ENCODE measurements around the gene OR8J1. TPM values are rescaled to one million over a fixed set of nuclear protein-coding genes. Genes with fewer than 3 reads are reported as not detected.

The OR8J1 gene
- total RNA-seq, 1 donor from 2014 or later = not detected

DNA sequence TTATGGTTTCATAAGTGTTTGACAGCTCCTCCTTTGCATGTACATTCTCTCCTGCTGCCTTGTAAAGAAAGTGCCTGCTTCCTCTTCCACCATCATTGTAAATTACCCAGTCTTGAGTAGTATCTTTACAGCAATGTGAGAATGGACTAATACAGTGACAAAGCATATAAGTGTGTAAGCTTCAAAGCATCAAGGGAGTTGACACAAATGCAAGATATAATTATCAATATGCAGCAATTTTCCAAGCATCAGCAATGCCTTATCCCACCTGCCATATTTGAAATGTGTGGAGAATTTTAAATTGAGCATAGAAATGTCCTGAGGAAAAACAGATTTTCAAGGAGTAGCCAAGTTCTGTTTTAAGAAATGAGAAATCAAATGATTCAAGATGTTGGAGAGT lies 56.7 kb downstream of the OR8J1 start:
- Mint-ChIP-seq H3K4me3 (no peak overlapping the region), H3K27me3 (ENCODE audit: insufficient read depth) (no peaks in the 10 kb centered on the region), H3K9me3 (peaks cover 38% of the 10 kb centered on the region), H3K36me3 (ENCODE audit: low read depth) (no peaks in the 10 kb centered on the region), H3K4me1 (ENCODE audit: low read depth) (no peaks in the 10 kb centered on the region), H3K27ac (no peak overlapping the region)
- no peak for DNase-seq (ENCODE audit: low spot score)
- intact Hi-C loops (cut with micrococcal nuclease) = no loop called here

Other genes with a start within 250 kb of the OR8J1 start
- not detected in 2 replicates for gene OR8H3, start 231.9 kb upstream of the OR8J1 start, total RNA-seq
- not detected in 2 replicates for gene OR8J3, start 214.1 kb upstream of the OR8J1 start, total RNA-seq
- gene OR8K5, start 194.0 kb upstream of the OR8J1 start, total RNA-seq = not detected in 2 replicates
- gene OR5J2, start 177.7 kb upstream of the OR8J1 start, total RNA-seq = not detected in 2 replicates
- gene OR5T2, start 120.0 kb upstream of the OR8J1 start, total RNA-seq = not detected in 2 replicates
- not detected in 2 replicates for gene OR5T3, start 102.0 kb upstream of the OR8J1 start, total RNA-seq
- not detected in 2 replicates for gene OR5T1, start 80.1 kb upstream of the OR8J1 start, total RNA-seq
- gene OR8H1, start 62.0 kb upstream of the OR8J1 start, total RNA-seq = not detected in 2 replicates
- gene OR8K3, start 39.1 kb upstream of the OR8J1 start, total RNA-seq = not detected in 2 replicates
- gene OR8K1, start 8.3 kb upstream of the OR8J1 start, total RNA-seq = not detected in 2 replicates
- gene OR8U1, start 21.3 kb downstream of the OR8J1 start, total RNA-seq = not detected in 2 replicates
- not detected in 2 replicates for gene OR5AL1, start 58.4 kb downstream of the OR8J1 start, total RNA-seq
- not detected in 2 replicates for gene OR5M3, start 119.1 kb downstream of the OR8J1 start, total RNA-seq
- not detected in 2 replicates for gene OR5M8, start 137.1 kb downstream of the OR8J1 start, total RNA-seq
- gene OR5M11, start 189.0 kb downstream of the OR8J1 start, total RNA-seq = not detected in 2 replicates
- gene OR5M10, start 223.4 kb downstream of the OR8J1 start, total RNA-seq = not detected in 2 replicates